SK-N-MC (cell line): ENCODE data around the gene GTF3C1.

Source experiments
- DNase-seq: peaks from one replicate; pipeline ENCODE4 v3.0.0-alpha.2; 2011; ENCODE audit warnings: low read depth, low spot score
- H3K27ac ChIP-seq: fragments of 200-600 bp; sonication (generic); 2 replicates; pipeline ENCODE4 v1.5.1; 2016; ENCODE audit warnings: mixed run types
- H3K36me3 ChIP-seq: fragments of 200-600 bp; sonication (generic); 2 replicates; pipeline ENCODE4 v1.6.1; 2017; ENCODE audit warnings: antibody characterized with exemption, low read length, mixed read lengths; ENCODE audit not compliant: insufficient read depth
- H3K4me3 ChIP-seq: fragments of 200-600 bp; sonication (generic); 2 replicates; pipeline ENCODE4 v1.5.1; 2016
- H3K9ac ChIP-seq: fragments of 200-600 bp; sonication (generic); 2 replicates; pipeline ENCODE4 v1.8.0; 2017; ENCODE audit warnings: mixed run types, mixed read lengths; ENCODE audit not compliant: insufficient read length
- H3K9me3 ChIP-seq: fragments of 200-600 bp; sonication (generic); 2 replicates; pipeline ENCODE4 v1.6.1; 2017; ENCODE audit warnings: low read depth, mild to moderate bottlenecking, antibody characterized with exemption, low read length, moderate library complexity, mixed read lengths
- EZH2 ChIP-seq: fragments of 200-600 bp; sonication (generic); IDR thresholded peaks from one replicate; pipeline ENCODE4 v1.6.1; 2017; ENCODE audit warnings: antibody characterized with exemption
- FOXP2 ChIP-seq: optimal IDR thresholded peaks from 2 replicates; pipeline ENCODE3; 2011; ENCODE audit warnings: mild to moderate bottlenecking, moderate library complexity; ENCODE audit not compliant: insufficient read depth; ENCODE audit errors: extremely low read length, control extremely low read depth
- POLR2AphosphoS5 ChIP-seq: IDR thresholded peaks from 2 replicates; pipeline ENCODE4 v1.6.1; 2012; ENCODE audit warnings: mild to moderate bottlenecking, low read depth, low read length, borderline replicate concordance

GTF3C1 gene

DNA sequence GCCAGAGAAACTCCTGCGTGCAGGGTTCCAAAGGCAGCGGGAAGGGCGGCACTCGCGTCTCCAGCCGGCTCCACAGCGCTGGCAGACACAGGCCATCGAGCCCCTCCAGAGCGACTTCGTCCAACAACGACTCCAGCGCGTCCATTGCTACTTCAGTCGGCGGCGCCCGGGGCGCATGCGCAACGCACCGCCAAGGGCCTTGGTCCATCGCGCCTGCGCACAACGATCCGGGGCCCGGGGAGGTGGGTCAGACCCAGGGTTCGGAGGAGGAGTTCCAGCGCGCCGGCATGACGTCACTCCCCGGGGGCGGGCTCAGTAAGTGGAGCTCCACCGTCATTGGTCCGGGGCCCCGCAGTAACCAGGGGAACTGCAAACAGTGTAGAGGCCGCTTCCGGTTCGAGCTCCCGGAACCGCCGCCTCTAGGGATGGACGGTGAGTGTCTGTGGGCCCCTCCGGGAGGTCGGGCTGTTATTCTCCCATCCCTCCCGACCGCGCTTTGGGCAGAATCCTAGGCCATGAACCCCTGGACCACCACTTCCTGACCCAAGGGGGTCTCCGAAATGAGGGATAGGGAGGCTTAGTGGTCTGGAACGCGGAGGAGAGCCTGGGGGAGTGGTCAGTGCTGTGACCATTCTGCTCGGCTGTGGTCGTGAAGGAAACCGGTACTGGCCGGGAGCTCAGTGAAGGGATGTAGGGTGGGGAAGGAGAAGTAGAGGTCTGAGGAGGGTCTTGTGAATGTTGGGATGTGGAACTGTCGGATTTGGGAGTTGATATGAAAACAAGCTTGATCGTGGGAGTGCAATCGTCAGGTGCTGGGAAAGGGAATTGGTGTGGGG is at the start of gene GTF3C1, which contains the start of gene KATNIP:
TSS of gene GTF3C1 (minus strand) at position 168 of the 836 bp plus-strand sequence. CDS start at position 145, 23 bp downstream.
TSS of gene KATNIP (plus strand) at position 399 of the 836 bp plus-strand sequence. CDS start at position 426, 27 bp downstream.
- TF ChIP-seq POLR2AphosphoS5 (peak; percentile 89), FOXP2 (no peak), EZH2 (no peak)
- H3K9me3 ChIP-seq, result no peaks in the 10 kb centered on the region
- peak; percentile 79 for DNase-seq
- peak within 1 kb of the TSS; percentile 89 for H3K9ac ChIP-seq
- H3K36me3 ChIP-seq, result peaks cover 4% of the 10 kb centered on the region
- H3K4me3 ChIP-seq, result peak within 1 kb of the TSS; percentile 96
- no peak within 1 kb of the TSS for H3K27ac ChIP-seq

DNA sequence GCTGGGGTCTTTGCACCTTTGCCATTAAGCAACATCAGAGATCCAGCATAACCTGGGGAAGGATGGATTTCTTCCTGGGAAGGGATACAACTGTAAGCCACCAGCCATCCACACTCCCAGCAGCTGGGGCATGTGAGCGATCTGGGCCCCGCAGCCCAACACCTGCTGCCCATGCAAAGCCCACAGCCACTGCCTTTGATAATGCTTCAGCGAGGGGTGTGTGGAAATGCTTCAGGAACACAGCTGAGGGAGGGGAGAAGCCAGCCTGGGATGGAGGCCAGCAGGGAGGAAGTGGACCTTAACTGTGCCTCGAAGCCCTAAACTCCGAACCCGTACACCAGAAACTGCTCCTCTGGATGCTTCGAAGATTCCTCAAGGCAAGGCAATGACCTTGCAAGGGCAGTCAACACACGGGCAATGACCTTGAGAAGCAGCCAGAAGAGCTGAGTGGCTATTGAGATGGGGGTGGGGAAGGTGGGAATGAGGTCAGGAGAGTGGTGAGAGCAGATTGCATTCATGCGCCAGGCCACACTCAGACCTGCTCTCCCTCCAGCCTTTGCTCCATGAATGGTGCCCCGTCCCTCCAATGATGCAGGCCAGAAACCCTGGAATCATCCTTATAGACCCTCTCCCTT is 49.3 kb upstream of the GTF3C1 start:
- no peaks in the 10 kb centered on the region for H3K9me3 ChIP-seq
- TF ChIP-seq POLR2AphosphoS5, result no peak
- TF ChIP-seq FOXP2, result no peak

DNA sequence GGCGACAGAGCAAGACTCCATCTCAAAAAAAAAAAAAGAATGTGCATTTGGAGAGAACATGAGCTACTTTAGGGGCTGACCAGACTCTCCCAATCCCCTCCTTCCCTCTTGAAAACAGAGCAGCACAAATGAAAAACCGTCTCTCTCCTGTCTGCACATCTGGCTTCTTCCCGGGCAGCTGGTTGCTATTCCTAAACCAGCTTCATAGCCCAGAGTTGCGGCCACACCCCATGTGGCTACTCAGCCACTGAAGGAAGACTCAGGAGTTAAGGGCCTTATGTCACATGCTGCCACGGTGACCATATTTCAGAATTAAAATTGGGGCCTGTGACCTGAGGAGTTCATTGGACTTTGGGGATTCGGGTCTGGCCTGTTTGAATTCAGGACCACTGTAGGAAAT is 48.5 kb upstream of the GTF3C1 start:
- Histone ChIP-seq H3K9me3 (no peaks in the 10 kb centered on the region), H3K36me3 (no peaks in the 10 kb centered on the region), H3K4me3 (no peak overlapping the region), H3K27ac (no peak overlapping the region), H3K9ac (no peak overlapping the region)
- no peak for TF ChIP-seq POLR2AphosphoS5
- TF ChIP-seq FOXP2, result no peak
- TF ChIP-seq EZH2, result no peak
- DNase-seq, result no peak

More for the DNA sequence above, 49.3 kb upstream of the GTF3C1 start:
- H3K4me3 ChIP-seq, result no peak overlapping the region
- DNase-seq, result no peak
- no peaks in the 10 kb centered on the region for H3K36me3 ChIP-seq
- no peak overlapping the region for H3K9ac ChIP-seq
- H3K27ac ChIP-seq, result no peak overlapping the region

- H3K36me3 ChIP-seq, result no peaks in the 10 kb centered on the region
- no peak overlapping the region for H3K9ac ChIP-seq
- H3K27ac ChIP-seq, result no peak overlapping the region
- H3K4me3 ChIP-seq, result no peak overlapping the region
- DNase-seq, result no peak
- no peaks in the 10 kb centered on the region for H3K9me3 ChIP-seq
- TF ChIP-seq EZH2 (no peak), FOXP2 (no peak), POLR2AphosphoS5 (no peak)
Observed at GRCh38 chr16:27597361-27597760, 47.6 kb upstream of the GTF3C1 start.

GRCh38 chr16:27596411-27596810 is 46.7 kb upstream of the GTF3C1 start:
- H3K9me3 ChIP-seq, result no peaks in the 10 kb centered on the region
- H3K27ac ChIP-seq, result no peak overlapping the region
- DNase-seq, result no peak
- no peaks in the 10 kb centered on the region for H3K36me3 ChIP-seq
- H3K9ac ChIP-seq, result no peak overlapping the region
- H3K4me3 ChIP-seq, result no peak overlapping the region
- no peak for TF ChIP-seq POLR2AphosphoS5
- TF ChIP-seq EZH2, result no peak
- TF ChIP-seq FOXP2, result no peak

DNA sequence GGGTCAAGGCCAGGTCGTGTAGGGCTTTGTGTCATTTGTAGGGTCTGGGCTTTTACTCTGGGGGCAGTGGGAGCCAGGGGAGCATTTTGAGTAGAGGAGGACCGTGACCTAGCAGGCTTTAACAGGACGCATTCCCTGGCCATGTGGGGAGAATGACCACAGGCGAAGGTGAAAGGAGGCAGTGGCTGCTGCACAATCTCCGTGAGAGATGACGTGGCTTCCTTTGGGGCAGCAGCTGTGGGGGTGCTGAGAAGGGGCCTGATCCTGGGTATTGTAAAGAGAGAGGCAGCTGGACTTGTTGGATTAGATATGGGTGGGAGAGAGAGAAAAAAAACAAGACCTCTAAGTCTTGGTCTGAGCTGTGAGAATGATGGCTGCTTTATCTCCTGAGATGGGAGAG is 46.3 kb upstream of the GTF3C1 start:
- no peak for DNase-seq
- H3K9me3 ChIP-seq, result no peaks in the 10 kb centered on the region
- H3K36me3 ChIP-seq, result no peaks in the 10 kb centered on the region
- H3K9ac ChIP-seq, result no peak overlapping the region
- H3K27ac ChIP-seq, result no peak overlapping the region
- H3K4me3 ChIP-seq, result no peak overlapping the region
- TF ChIP-seq EZH2, result no peak
- no peak for TF ChIP-seq POLR2AphosphoS5
- no peak for TF ChIP-seq FOXP2

- H3K27ac ChIP-seq, result no peak overlapping the region
- no peak for DNase-seq
- H3K36me3 ChIP-seq, result no peaks in the 10 kb centered on the region
- H3K9ac ChIP-seq, result no peak overlapping the region
- no peak for TF ChIP-seq FOXP2
- no peak for TF ChIP-seq POLR2AphosphoS5
- no peak for TF ChIP-seq EZH2
- H3K4me3 ChIP-seq, result no peak overlapping the region
- no peaks in the 10 kb centered on the region for H3K9me3 ChIP-seq
Observed at GRCh38 chr16:27595475-27595874, 45.8 kb upstream of the GTF3C1 start.

DNA sequence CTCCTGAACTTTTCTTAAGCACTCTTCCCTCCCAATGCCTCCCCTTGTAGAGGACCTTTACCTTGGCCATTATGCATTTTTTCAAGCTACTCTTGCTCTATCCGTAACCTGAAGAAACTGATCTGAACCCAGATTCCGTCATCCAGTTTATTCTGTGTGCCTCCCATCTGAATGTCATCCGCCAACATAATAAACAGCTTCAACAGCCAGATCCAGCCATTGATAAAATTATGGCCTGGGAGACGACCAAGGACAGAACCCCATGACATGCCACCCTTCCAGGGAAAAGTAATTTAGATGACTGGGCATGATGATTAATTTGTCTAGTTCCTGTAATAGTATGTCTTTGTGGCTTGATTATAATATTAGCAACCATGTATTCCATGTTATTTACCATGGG is 42.1 kb upstream of the GTF3C1 start:
- Histone ChIP-seq H3K27ac (no peak overlapping the region), H3K4me3 (no peak overlapping the region), H3K9ac (no peak overlapping the region), H3K9me3 (no peaks in the 10 kb centered on the region), H3K36me3 (no peaks in the 10 kb centered on the region)
- TF ChIP-seq EZH2, result no peak
- TF ChIP-seq FOXP2, result no peak
- TF ChIP-seq POLR2AphosphoS5, result no peak
- no peak for DNase-seq

- Histone ChIP-seq H3K4me3 (no peak overlapping the region), H3K27ac (no peak overlapping the region), H3K9me3 (no peaks in the 10 kb centered on the region), H3K36me3 (no peaks in the 10 kb centered on the region), H3K9ac (no peak overlapping the region)
- no peak for DNase-seq
- TF ChIP-seq FOXP2 (no peak), POLR2AphosphoS5 (no peak), EZH2 (no peak)
Observed at GRCh38 chr16:27588057-27588456, 38.3 kb upstream of the GTF3C1 start.
